ENCODE results near the gene GHRHR.

DNA sequence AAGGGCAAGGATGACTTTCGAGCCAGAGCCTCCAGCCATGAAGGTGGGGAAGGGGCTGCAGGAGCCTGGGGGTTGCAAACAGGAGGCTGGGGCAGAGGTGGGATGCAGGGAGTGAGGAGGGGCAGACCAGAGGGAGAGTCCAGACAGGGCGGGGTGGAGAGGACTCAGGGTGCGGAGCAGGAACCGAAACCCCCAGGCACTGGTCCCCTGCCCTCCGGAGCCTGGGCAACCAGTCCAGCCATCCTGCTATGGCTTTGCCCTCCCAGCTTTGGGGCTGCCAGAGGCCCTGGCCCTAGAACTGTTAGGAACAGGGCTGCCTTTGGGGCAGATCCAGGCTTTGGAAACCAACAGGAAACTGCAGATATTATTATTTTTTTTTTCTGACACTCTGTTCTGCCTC lies 24.2 kb downstream of the GHRHR start:
- TF ChIP-seq, protein P1, sequence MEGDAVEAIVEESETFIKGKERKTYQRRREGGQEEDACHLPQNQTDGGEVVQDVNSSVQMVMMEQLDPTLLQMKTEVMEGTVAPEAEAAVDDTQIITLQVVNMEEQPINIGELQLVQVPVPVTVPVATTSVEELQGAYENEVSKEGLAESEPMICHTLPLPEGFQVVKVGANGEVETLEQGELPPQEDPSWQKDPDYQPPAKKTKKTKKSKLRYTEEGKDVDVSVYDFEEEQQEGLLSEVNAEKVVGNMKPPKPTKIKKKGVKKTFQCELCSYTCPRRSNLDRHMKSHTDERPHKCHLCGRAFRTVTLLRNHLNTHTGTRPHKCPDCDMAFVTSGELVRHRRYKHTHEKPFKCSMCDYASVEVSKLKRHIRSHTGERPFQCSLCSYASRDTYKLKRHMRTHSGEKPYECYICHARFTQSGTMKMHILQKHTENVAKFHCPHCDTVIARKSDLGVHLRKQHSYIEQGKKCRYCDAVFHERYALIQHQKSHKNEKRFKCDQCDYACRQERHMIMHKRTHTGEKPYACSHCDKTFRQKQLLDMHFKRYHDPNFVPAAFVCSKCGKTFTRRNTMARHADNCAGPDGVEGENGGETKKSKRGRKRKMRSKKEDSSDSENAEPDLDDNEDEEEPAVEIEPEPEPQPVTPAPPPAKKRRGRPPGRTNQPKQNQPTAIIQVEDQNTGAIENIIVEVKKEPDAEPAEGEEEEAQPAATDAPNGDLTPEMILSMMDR (IDR thresholded peaks at IDR 0.05; ENCODE audit: low read length) = no peak
- no peak for TF ChIP-seq EZH2 (IDR thresholded peaks at IDR 0.05; ENCODE audit: borderline replicate concordance, low read length)
